GM18907 (cell line): ENCODE data around the gene NKTR.

Source experiments
- ATAC-seq: cut with Tn5 transposase; IDR thresholded peaks from one replicate; pipeline ENCODE4 v1.9.1; 2021; ENCODE audit warnings: mild to moderate bottlenecking, moderate library complexity; ENCODE audit not compliant: unreplicated experiment

The NKTR gene

DNA sequence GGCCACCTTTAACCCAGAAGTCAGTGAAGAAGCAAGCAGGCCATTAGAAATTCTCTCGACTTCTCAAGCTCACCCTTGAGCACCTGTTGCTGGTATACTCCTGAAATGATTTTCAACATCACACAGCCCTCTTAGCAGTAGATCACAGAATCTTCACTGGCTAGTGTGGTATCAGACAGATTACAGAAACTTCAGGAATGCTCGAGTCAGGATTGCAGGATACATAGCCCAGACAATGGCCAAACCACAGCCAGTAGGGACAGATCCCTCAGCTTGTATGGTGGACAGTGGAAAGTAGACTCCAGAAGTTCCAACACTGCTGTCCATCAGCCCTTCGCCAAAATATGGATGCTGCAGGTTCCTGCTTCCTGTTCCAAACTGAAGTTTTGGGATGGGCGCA lies 80.3 kb downstream of the NKTR start:
- ATAC-seq = no peak

DNA sequence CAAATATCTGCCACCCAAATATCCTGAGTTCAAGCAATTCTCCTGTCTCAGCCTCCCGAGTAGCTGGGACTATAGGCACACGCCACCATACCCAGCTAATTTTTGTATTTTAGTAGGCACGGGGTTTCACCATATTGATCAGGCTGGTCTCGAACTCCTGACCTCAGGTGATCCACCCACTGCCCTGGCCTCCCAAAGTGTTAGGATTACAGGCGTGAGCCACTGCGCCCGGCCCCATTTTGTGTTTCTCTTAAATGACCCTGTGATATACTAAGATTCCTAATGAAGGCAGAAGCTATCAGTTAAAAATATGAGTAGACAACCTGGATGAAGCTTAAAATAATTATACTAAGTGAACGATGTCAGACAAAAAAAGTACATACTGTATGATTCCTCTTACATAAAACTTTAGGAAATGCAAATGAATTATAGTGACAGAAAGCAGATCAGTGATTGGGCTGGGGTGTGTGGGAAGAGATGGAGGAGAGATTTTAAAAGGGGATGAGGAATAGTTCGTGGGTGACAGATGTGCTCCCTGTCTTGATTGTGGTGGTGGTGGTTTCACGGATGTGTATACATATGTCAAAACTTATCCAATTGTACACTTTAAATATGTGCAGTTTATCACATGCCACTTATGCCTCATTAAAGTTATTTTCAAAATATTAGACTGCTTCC lies 81.0 kb downstream of the NKTR start:
- ATAC-seq = no peak

DNA sequence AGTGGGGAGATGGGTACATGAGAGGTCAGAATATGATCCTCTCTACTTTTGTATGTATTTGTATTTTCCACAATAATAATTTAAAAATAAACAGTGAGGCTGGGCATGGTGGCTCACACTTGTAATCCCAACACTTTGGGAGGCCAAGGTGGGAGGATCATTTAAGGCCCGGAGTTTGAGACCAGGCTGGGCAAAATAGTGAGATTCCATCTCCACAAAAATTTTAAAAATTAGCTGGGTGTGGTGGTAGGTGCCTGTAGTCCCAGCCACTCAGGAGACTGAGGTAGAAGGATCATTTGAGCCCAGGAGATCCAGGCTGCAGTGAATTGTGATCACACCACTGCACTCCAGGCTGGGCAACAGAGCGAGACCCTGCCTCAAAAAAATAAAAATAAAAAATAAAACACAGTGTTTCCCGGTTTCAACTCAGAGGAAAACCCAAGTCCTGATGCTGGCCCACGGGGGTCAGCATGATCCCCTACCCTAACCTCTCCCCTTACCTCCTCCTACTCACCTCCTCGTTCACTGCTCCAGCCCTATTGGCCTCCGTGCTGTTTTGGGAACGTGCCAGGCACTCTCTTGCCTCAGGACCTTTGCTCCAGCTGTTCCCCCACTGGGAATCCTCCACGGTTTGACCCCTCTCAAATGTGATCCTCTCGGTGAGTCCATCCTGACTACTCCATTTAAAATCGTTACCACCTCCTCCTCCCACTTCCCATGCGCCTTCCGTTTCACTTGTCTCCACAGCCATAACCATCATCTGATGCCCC lies 82.0 kb downstream of the NKTR start:
- no peak for ATAC-seq

DNA sequence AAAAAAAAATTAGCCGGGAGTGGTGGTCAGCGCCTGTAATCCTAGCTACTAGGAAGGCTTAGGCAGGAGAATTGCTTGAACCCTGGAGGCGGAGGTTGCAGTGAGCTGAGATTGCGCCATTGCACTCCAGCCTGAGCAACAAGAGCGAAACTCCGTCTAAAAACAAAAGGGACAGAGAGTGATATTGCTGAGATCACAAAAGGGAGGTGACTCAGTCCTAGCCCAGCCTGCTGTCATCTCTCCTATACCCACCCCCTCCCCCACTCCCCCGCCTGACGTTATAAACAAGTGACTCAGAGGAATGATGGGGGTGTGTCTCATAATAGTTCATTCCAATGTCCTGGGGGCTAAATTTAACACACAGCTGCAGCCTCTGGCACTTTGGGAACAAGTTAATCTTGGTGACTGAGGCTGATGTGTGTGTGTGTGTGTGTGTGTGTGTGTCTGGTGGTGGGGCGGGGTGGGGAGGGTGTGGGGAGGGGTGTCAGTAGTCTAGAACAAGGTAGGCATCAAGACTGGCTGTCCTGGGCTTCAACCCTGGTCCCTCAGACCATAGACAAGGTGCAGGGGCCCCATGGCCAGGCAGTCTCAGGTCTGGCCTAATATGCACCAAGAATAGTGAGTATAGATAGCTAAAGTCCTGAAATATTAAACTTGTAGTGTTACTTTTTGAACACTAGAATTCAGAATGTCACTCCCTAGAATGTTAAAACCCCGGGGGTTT lies 83.6 kb downstream of the NKTR start:
- no peak for ATAC-seq

DNA sequence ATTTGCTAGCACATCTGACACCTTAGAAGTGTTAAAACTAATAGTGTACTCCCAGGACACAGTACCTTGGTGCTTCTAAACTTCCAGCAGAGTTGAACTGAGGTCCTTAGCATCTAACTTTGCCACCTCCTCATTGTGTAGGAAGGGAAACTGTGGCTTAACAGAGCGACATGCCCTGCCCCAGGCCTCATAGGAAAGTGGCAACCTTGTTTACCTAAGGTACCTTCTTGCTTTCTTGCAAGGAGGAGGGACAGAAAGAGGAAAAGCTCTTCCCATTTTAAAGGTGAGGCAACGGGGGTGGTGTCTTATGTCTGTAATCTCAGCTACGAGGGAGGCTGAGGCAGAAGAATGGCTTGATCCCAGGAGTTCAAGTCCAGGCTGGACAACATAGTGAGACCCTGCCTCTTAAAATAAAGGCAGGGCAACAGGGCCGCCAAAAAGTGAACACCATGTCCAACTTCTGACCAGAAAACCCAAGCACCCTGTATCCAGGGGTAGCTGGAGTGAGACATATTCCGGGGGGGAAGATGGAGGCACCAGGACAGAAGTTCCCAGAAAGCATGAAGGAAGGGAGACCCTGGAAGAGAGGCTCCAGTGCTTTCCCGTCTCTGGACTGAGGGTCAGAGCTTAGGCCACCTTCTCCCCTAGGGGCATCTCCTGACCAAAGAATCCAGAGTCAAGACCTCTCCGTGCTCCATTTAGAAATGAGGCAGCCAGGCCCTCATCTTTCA lies 84.3 kb downstream of the NKTR start:
- no peak for ATAC-seq

DNA sequence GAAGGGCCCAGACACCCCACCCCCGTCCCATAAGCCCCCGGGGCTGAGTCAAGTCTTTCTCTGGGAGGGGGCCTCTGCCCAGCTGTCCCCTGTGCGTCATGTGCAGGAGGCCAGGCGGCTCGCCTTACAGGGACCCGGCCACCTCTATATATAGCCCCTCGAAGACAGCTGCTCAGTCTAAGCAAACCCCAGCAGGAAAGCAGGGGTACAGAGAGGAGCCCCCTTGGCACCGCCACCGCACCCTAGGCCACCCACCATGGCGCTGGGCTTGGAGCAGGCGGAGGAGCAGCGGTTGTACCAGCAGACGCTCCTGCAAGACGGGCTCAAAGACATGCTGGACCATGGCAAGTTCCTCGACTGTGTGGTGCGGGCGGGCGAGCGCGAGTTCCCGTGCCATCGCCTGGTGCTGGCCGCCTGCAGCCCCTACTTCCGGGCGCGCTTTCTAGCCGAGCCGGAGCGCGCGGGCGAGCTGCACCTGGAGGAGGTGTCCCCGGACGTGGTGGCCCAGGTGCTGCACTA lies 84.9 kb downstream of the NKTR start, which contains the start of gene KLHL40:
TSS of gene KLHL40 (plus strand) at position 175 of the 519 bp plus-strand sequence. CDS start at position 257, 82 bp downstream.
- no peak for ATAC-seq

DNA sequence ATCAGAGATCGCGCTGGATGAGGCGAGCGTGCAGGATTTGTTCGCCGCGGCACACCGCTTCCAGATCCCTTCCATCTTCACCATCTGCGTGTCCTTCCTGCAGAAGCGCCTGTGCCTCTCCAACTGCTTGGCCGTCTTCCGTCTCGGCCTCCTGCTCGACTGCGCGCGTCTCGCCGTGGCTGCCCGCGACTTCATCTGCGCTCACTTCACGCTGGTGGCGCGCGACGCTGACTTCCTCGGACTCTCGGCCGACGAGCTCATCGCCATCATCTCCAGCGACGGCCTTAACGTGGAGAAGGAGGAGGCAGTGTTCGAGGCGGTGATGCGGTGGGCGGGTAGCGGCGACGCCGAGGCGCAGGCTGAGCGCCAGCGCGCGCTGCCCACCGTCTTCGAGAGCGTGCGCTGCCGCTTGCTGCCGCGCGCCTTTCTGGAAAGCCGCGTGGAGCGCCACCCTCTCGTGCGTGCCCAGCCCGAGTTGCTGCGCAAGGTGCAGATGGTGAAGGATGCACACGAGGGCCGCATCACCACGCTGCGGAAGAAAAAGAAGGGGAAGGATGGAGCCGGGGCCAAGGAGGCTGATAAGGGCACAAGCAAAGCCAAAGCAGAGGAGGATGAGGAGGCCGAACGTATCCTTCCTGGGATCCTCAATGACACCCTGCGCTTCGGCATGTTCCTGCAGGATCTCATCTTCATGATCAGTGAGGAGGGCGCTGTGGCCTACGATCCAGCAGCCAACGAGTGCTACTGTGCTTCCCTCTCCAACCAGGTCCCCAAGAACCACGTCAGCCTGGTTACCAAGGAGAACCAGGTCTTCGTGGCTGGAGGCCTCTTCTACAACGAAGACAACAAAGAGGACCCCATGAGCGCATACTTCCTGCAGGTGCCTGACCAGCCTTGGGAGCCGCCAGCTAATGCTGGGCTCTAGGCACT lies 85.7 kb downstream of the NKTR start:
- no peak for ATAC-seq

DNA sequence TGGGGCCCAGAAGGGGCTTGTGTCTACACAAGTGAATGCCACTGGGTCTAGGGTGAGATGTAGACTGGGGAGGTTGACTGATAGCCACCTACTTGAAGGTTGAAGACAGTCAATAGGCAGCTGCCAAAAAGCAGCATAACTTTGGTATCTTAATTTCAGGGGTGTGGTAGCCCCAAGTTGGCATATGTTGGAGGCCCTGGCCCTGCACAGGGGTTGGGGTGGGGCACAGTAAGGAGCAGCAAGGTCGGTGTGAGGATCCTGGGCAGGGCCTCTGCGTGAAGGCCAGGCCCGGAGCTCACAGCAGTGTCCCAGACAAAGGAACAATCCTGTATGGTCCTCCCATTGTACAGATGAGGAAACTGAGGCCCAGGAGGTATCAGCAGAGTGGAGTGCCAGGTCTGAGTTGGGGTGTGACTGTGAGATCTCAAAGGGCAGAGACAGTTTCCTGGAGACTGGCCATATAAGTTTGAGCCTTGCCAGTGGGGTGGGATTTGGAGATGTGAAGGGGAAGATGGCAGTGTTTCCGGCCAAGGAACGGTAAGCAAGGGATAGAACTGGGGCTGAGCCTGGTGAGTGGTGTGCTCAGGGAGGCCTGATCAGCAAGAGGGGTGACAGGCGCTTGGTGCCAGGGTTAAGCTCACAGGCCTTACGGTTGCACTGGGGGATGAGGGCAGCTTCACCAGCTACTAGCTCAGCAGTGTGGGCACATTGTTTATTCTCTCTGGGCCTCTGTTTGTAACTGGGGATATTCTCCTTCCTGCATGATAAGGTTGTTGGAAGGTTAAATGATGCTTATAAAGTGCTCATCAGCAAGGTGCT lies 86.6 kb downstream of the NKTR start:
- ATAC-seq = no peak

DNA sequence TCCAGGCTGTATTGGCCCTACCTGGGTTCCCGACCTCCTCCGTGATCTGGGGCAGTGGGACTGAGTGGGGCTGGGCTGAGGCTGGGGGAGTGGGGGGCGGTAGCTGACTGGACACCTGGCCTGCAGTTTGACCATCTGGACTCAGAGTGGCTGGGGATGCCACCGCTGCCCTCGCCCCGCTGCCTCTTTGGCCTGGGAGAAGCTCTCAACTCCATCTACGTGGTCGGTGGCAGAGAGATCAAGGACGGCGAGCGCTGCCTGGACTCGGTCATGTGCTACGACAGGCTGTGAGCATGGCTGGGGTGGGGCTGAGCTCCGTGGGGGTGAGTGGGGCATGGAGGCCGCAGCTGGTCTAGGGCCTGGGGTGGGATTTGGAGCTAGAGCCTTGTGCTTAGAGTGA lies 87.5 kb downstream of the NKTR start:
- ATAC-seq = no peak

DNA sequence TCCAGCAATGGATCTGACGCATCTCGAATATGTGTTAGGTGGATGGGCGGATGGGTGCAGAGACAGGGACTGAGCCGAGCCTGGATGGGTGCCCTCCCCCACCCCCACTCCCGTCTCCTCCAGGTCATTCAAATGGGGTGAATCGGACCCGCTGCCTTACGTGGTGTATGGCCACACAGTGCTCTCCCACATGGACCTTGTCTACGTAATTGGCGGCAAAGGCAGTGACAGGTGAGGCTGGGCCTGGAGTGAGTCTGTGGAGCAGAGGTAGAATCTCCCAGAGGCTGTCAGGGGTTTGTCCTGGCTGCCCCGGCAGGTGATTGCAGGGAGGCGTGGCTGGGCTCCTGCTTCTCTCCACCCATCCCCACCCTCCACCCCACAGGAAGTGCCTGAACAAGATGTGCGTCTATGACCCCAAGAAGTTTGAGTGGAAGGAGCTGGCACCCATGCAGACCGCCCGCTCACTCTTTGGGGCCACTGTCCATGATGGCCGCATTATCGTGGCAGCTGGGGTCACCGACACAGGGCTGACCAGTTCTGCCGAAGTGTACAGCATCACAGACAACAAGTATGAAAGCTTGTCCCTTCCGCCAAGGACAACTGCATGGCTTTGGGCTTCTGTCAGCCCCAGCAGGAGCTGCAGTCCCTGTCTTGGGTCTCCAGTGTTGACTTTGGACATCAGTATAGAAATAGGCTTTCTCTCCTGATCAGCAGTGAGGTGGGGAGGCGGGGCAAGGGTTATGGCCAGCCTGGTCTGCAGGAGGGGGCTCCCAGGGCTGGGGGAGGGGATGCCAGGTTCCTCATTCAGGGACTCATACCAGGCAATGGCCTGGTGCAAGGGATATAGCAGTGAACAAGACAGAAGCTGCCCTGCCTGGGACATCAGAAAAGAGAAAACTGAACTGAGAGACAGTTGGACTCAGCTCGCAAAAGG lies 88.3 kb downstream of the NKTR start:
- no peak for ATAC-seq

DNA sequence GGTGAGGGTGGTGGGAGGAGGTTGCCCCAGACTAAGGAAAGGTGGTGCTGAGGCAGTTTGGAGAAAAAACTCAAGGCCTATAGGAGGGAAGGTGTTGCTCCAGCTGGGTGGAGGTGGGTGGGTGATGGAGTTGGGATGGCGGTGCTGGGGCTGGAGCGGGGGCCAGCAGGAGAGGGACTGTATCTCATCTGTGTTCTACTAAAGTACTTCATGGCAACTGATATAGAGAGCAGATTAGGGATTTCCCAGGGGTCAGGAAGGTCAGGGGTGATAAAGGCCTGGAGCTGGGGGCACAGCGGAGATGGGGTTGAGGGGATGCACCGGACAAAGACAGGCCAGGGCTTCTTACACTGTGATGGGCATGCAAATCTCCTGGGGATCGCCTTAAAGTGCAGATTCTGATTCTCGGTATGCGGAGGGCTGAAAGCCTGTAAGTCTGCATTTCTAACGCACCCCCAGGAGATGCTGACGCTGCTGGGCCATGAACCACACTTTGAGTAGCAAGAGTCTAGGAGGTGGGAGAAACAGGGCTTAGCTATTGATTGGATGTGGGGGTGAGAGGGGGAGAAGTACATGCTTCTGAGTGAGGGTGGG lies 89.0 kb downstream of the NKTR start:
- ATAC-seq = no peak

DNA sequence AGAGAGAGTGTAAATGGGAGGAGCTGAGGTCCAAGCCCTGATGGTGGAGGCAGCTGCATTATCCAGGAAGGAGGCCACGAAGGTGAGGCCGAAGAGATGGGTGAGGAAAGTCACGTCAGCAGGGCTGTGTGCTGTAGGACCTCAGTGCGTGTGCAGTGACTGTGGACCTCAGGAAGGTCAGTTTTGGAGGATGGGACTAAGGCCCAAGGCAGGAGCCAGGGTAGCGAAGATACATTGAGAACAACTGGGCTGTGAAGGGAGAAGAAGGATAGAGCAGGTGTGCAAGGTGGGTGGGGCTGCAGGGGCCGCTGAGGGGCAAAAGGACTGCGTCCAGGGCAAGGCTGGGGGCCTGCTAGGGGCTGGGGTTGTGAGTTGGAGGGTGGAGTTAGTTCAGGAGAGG lies 89.7 kb downstream of the NKTR start:
- ATAC-seq = no peak

DNA sequence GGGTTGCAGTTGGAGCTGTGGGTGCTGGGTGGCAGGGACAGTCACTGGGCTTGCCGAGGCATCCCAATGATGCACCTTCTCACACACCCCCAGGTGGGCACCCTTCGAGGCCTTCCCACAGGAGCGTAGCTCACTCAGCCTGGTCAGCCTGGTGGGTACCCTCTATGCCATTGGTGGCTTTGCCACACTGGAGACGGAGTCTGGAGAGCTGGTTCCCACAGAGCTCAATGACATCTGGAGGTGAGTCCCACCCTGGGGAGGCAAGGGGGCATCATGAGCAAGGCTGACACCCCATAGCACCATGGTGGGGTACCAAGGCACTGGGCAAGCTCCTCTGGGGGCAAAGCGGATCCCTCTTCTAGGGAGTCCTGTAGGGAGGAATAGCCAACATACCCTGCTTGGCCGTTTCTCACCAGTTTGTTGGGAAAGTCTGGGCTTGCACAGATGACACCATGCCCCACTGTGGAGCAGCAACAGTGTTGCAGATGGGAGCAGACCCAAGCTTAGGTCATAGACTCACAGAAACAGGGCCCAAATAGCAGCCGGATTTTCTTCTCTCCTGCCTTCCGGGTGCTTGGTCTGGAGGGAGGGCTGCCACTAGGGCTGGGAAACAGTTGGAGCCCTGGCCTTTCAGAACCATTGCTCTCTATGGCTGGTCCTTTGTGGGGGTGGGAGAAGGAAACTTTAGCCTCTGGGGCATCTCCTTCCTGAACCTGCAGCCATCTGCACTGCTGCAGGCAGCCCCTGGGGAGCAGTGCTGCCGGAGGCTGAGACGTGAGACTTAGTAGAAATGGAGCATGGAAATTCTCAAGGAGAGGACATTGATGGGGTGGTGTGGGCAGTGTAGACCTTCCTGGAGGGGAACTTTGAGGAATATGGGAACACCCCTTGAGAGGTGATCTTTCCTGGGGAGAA lies 90.5 kb downstream of the NKTR start:
- ATAC-seq = no peak

DNA sequence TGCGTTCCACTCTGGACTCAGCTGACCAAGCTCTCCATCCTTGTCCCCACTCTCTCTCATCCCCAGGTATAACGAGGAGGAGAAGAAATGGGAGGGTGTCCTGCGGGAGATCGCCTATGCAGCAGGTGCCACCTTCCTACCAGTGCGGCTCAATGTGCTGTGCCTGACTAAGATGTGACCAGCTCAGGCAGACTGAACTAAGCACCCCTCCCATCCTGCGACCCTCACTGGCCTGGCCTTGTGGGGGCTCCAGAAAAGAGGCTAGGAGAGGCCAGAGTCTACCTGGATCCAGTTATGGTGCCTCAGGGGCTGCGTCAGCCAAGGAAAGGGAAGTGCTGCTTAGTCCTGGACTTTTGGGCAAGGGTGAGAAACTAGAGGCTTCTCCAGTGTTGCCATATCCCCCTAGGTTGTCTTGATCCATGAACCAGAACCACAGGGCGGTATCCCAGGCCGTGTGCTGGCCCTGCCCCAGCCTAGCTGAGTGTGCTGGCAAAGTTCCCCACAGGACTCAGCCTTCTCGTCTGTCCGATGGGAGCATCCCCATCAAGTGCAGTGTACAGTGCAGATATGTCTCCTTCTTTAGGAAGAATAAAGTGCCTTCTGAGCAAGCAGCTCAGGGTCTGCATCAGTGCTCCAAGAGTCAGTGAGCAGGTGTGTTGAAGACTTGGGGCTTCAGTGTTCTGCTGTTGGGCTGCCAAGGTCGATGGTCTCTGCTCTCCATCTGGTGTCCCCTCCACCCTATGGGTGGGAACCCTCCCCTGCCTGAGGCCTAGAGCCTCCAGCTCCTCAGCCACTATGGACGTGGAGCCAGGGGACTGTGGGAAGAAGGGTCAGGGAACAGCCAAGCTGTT lies 91.6 kb downstream of the NKTR start:
- no peak for ATAC-seq

DNA sequence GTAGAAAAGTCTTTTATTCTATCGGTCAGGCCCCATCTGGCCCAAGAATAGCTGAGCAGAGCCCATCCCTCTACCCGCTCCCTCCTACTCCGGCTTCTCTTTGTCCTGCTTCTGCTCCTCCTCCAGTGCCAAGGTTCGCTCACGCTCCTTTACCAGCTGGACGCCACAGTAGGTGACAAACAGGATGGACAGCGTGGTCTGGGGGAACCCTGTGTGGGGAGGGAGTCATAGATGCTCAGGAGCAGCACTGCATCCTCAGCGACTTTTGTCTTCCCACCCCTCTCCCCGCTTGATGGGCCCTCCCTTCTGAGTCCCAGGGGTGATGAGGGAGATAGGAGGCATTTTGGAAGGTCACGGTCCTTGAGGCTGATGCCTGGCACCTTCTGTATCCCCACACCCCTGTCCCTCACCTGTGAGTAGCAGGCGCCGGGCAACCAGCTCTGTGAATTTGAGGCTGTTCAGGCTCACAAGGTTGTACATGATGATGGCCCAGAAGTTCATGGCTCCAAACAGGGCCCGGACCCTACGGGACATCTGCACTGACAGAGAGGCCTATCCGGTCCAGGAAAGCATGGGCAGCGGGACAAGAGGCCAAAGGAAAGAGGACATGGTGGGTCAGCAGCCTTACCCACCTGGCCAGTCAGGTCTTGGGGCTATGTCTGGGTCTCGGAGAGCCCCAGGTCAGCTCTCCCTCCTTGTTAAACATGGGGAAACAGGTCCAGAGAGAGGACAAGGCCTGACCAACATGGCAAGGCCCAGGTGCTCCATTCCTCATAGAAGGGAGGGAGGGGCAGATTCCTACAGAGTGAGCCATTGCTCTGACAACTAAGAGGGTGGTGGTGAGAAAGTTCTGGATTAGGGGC lies 92.4 kb downstream of the NKTR start:
- no peak for ATAC-seq
